PC-9 (cell line): ENCODE measurements around the gene GMDS. TPM values are rescaled to one million over a fixed set of nuclear protein-coding genes. Genes with fewer than 3 reads are reported as not detected.

Experiments used
- BruUV-seq: library from RNA; stranded (reverse); fragments of 400-500 nt; replicated peaks from 2 replicates; lab custom pipeline; 2021; lab: Mats Ljungman, UMichigan
- CTCF ChIA-PET: fragments of 300-600 bp; sonication (Branson Sonifier 250); formaldehyde crosslinking; loops from one replicate; lab custom pipeline; 2022; ENCODE audit warnings: antibody characterized with exemption; lab: Charles Lee
- POLR2A ChIA-PET: fragments of 300-600 bp; sonication (Branson Sonifier 250); formaldehyde crosslinking; loops from one replicate; lab custom pipeline; 2022; ENCODE audit warnings: antibody characterized with exemption; ENCODE audit not compliant: unreplicated experiment; lab: Charles Lee
- DNase-seq, 2 experiments: peaks; one replicate each; pipeline versions ENCODE4 v3.0.0 to v3.0.0-alpha.2; 2015 to 2022; ENCODE audit warnings: mixed read lengths in 1 of 2
- H2AFZ ChIP-seq: fragments of 200-600 bp; sonication (generic); 2 replicates; pipeline ENCODE4 v1.8.1; 2017; ENCODE audit warnings: antibody characterized with exemption
- H3F3A ChIP-seq: fragments of 200-600 bp; sonication (generic); 2 replicates; pipeline ENCODE4 v1.8.1; 2017; ENCODE audit warnings: antibody characterized with exemption, mild to moderate bottlenecking, low read depth; ENCODE audit not compliant: insufficient read depth
- H3K27ac ChIP-seq: fragments of 200-600 bp; sonication (generic); 2 replicates; pipeline ENCODE4 v1.6.1; 2016; ENCODE audit warnings: mixed run types
- H3K27me3 ChIP-seq: fragments of 200-600 bp; sonication (generic); 2 replicates; pipeline ENCODE4 v1.6.1; 2016; ENCODE audit warnings: low read depth, mixed run types; ENCODE audit not compliant: insufficient read depth
- H3K36me3 ChIP-seq: fragments of 200-600 bp; sonication (generic); 2 replicates; pipeline ENCODE4 v1.6.1; 2016; ENCODE audit warnings: low read depth, mixed run types
- H3K4me1 ChIP-seq: fragments of 200-600 bp; sonication (generic); replicated peaks from 2 replicates; pipeline ENCODE4 v1.6.1; 2016; ENCODE audit warnings: mixed run types; ENCODE audit not compliant: insufficient read depth
- H3K4me2 ChIP-seq: fragments of 200-600 bp; sonication (generic); 2 replicates; pipeline ENCODE4 v1.6.1; 2017; ENCODE audit warnings: mixed run types
- H3K4me3 ChIP-seq: fragments of 200-600 bp; sonication (generic); 2 replicates; pipeline ENCODE4 v1.6.1; 2016; ENCODE audit warnings: mixed run types
- H3K79me2 ChIP-seq: fragments of 200-600 bp; sonication (generic); 2 replicates; pipeline ENCODE4 v1.6.1; 2017; ENCODE audit warnings: low read depth, mixed run types
- H3K9me2 ChIP-seq: fragments of 200-600 bp; sonication (generic); 2 replicates; pipeline ENCODE4 v1.8.1; 2017; ENCODE audit warnings: mild to moderate bottlenecking; ENCODE audit not compliant: insufficient read depth
- H3K9me3 ChIP-seq: fragments of 200-600 bp; sonication (generic); 2 replicates; pipeline ENCODE4 v1.8.1; 2016; ENCODE audit warnings: low read depth; ENCODE audit not compliant: insufficient read depth
- H4K20me1 ChIP-seq: fragments of 200-600 bp; sonication (generic); 2 replicates; pipeline ENCODE4 v1.8.1; 2017; ENCODE audit not compliant: insufficient read depth
- EZH2 ChIP-seq: fragments of 200-600 bp; sonication (generic); IDR thresholded peaks from 2 replicates; pipeline ENCODE4 v1.8.0; 2017; ENCODE audit warnings: antibody characterized with exemption, low read depth
- intact Hi-C: fragments of 100-400 bp; cut with micrococcal nuclease; formaldehyde crosslinking; loops from one replicate; pipeline ENCODE4 v1.10.0; 2022; ENCODE audit not compliant: unreplicated experiment
- total RNA-seq: library from RNA; stranded (reverse); gene quantifications from 2 replicates; pipeline ENCODE4 v1.2.3, GENCODE V29; 2021
- TF ChIP-seq, protein P1 (sequence below): fragments of 200-600 bp; sonication (generic); conservative IDR thresholded peaks from 2 replicates; pipeline ENCODE4 v1.6.1; 2017; ENCODE audit warnings: mixed run types, antibody characterized with exemption, mild to moderate bottlenecking, moderate library complexity

Gene GMDS
- total RNA-seq, 1 experiment from 2014 or later = 30.1 TPM

DNA sequence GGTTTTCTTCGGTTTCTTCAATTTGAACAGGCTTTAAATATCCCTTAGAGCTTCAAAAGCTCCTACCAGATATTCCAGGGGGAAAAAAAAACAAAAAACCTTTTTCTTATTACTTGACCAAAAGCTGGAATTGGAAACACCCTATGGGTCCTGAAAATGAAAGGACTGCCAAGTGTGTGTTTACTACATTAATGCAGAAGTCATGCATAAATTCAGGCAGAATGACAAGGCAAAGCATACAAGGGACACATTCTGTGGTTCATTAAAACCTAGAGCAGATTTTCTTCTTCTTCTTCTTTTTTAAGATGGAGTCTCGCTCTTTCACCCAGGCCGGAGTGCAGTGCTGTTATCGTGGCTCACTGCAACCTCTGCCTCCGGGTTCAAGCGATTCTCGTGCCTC, 119.1 kb downstream of the GMDS start:
- no peaks in the 10 kb centered on the region for H3K4me1 ChIP-seq
- H3F3A ChIP-seq = no peaks in the 10 kb centered on the region
- ChIA-PET POLR2A (no interaction called here), CTCF (no interaction called here)
- no peaks in the 10 kb centered on the region for H3K79me2 ChIP-seq
- H3K9me3 ChIP-seq = no peaks in the 10 kb centered on the region
- H3K4me2 ChIP-seq = no peak overlapping the region
- TF ChIP-seq EZH2 = no peak
- TF ChIP-seq, protein P1, sequence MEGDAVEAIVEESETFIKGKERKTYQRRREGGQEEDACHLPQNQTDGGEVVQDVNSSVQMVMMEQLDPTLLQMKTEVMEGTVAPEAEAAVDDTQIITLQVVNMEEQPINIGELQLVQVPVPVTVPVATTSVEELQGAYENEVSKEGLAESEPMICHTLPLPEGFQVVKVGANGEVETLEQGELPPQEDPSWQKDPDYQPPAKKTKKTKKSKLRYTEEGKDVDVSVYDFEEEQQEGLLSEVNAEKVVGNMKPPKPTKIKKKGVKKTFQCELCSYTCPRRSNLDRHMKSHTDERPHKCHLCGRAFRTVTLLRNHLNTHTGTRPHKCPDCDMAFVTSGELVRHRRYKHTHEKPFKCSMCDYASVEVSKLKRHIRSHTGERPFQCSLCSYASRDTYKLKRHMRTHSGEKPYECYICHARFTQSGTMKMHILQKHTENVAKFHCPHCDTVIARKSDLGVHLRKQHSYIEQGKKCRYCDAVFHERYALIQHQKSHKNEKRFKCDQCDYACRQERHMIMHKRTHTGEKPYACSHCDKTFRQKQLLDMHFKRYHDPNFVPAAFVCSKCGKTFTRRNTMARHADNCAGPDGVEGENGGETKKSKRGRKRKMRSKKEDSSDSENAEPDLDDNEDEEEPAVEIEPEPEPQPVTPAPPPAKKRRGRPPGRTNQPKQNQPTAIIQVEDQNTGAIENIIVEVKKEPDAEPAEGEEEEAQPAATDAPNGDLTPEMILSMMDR = no peak
- no peak overlapping the region for H2AFZ ChIP-seq
- no peaks in the 10 kb centered on the region for H3K36me3 ChIP-seq
- no peaks in the 10 kb centered on the region for H3K27me3 ChIP-seq
- intact Hi-C loops = no loop called here
- H3K27ac ChIP-seq = no peak overlapping the region
- H3K4me3 ChIP-seq = no peak overlapping the region
- H3K9me2 ChIP-seq = no peaks in the 10 kb centered on the region
- no TSS peak for BruUV-seq
- no peak for DNase-seq
- H4K20me1 ChIP-seq = no peaks in the 10 kb centered on the region

DNA sequence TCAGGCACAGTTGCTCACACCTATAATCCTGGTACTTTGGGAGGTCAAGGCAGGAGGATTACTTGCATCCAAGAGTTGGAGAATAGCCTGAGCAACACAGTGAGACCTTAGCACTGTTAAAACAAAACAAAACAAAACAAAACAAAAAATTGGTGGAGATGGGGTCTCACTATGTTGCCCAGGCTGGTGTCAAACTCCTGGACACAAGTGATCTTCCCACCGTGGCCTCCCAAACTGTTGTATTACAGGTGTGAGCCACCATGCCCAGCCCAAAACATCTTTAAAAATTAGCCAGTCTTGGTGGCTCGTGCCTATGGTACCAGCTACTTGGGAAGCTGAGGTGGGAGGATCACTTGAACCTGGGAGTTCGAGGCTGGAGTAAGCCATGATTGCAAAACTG, 120.2 kb downstream of the GMDS start:
- Histone ChIP-seq H3K4me2 (no peak overlapping the region), H4K20me1 (no peaks in the 10 kb centered on the region), H3K9me3 (no peaks in the 10 kb centered on the region), H3K27ac (no peak overlapping the region), H3K79me2 (no peaks in the 10 kb centered on the region), H3F3A (no peaks in the 10 kb centered on the region), H3K4me1 (no peaks in the 10 kb centered on the region), H3K36me3 (no peaks in the 10 kb centered on the region), H3K9me2 (no peaks in the 10 kb centered on the region), H3K4me3 (no peak overlapping the region), H2AFZ (no peak overlapping the region), H3K27me3 (no peaks in the 10 kb centered on the region)
- ChIA-PET POLR2A (no interaction called here), CTCF (no interaction called here)
- no peak for DNase-seq
- TF ChIP-seq EZH2 = no peak
- TF ChIP-seq, protein P1 = no peak
- no TSS peak for BruUV-seq
- intact Hi-C loops = no loop called here

DNA sequence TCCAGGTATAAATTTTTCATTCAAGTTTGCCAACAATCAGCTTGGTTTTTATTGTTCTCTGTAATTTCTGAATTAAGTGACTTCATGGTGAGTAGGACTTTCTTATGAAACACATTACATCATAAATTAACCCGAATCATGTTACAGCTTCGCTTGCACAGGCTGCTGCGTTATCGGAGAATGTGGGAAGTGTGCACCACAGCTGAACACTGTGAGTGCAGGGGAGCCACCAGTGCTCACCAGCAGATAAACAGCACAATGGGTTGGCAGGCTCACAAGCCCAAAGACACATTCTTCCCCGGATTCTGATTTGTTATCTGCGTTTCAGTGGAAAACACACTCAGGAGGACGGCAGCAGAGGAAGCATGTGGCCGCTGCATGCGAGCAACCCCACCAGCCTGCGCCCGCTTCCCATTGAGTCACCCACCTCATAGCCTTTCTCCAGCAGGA, 121.1 kb downstream of the GMDS start:
- Histone ChIP-seq H3F3A (no peaks in the 10 kb centered on the region), H3K4me2 (no peak overlapping the region), H3K27me3 (no peaks in the 10 kb centered on the region), H3K9me3 (no peaks in the 10 kb centered on the region), H3K36me3 (no peaks in the 10 kb centered on the region), H3K9me2 (no peaks in the 10 kb centered on the region), H3K4me3 (no peak overlapping the region), H3K79me2 (no peaks in the 10 kb centered on the region), H3K27ac (no peak overlapping the region), H2AFZ (no peak overlapping the region), H4K20me1 (no peaks in the 10 kb centered on the region), H3K4me1 (no peaks in the 10 kb centered on the region)
- ChIA-PET CTCF (no interaction called here), POLR2A (no interaction called here)
- no peak for TF ChIP-seq EZH2
- intact Hi-C loops = no loop called here
- BruUV-seq = no TSS peak
- no peak for DNase-seq

DNA sequence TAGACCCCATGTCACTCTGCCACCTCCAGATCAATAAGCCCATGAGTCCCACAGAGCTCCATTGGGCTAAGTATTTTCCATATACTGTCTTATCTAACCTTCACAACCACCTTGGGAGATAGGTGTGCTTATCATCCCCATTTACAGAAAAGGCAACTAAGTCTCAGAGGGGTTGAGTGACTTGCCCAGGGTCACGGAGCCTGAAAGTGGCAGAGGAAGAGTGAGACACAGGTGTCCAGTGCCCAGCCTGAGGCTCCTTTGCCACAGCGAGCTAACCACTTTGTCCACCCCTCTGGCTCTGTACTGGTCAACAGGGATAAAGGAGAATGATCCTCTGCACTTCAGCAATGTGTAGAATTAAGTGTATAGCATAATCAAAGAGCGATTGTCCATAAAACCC, 124.5 kb downstream of the GMDS start:
- Histone ChIP-seq H3K36me3 (no peaks in the 10 kb centered on the region), H3K4me3 (no peak overlapping the region), H4K20me1 (no peaks in the 10 kb centered on the region), H3K9me2 (no peaks in the 10 kb centered on the region), H3K4me1 (no peaks in the 10 kb centered on the region), H3K79me2 (no peaks in the 10 kb centered on the region), H3K27me3 (no peaks in the 10 kb centered on the region), H2AFZ (no peak overlapping the region), H3K4me2 (no peak overlapping the region), H3F3A (no peaks in the 10 kb centered on the region), H3K27ac (no peak overlapping the region), H3K9me3 (no peaks in the 10 kb centered on the region)
- no TSS peak for BruUV-seq
- TF ChIP-seq, protein P1 = no peak
- TF ChIP-seq EZH2 = no peak
- DNase-seq = no peak
- intact Hi-C loops = no loop called here
- ChIA-PET CTCF (interaction anchor here (0.6 kb wide), 1 partner anchor 562 kb away, joined by 5 read pairs; no protein-coding TSS in a partner anchor), POLR2A (interaction anchor here (0.6 kb wide), 1 partner anchor 865 kb away, joined by 3 read pairs; no protein-coding TSS in a partner anchor)
